Head of caudate nucleus (tissue), 42 donors: ENCODE results near the gene ZNF644.
A peak's percentile ranks its signal among the peaks of the same experiment; 100 is the strongest.

Experiments used
- DNase-seq, 42 donors: peaks; one replicate each; pipeline versions ENCODE4 v3.0.0 to v3.0.0-alpha.2; 2020 to 2021; ENCODE audit warnings: mixed read lengths in 7 of 42
- intact Hi-C: fragments of 100-400 bp; cut with DNase I; formaldehyde crosslinking; loops from one replicate; pipeline ENCODE4 v1.15.0; 2022

Gene ZNF644

DNA sequence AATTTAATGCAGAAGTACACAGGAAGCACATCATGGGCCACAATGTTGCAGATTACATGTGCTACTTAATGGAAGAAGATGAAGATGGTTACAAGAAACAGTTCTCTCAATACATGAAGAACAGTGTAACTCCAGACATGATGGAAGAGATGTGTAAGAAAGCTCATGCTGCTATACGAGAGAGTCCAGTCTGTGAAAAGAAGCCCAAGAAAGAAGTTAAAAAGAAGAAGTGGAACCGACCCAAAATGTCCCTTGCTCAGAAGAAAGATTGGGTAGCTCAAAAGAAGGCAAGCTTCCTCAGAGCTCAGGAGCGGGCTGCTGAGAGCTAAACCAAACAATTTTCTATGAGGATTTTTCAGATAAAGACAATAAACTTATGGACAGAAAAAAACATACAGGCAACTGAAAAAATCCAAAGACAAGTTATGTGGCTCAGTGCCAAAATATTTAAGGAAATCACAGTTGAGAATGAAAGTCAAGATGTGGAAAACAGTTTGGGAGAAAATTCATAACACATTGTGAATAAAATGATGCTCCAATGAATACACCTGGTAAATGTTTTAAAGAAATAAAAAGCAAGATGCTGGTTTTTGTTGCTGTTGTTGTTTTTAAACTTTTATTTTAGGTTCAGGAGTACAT lies 2.8 kb upstream of the ZNF644 start:
- intact Hi-C loops = no loop called here
- DNase-seq = no peak

DNA sequence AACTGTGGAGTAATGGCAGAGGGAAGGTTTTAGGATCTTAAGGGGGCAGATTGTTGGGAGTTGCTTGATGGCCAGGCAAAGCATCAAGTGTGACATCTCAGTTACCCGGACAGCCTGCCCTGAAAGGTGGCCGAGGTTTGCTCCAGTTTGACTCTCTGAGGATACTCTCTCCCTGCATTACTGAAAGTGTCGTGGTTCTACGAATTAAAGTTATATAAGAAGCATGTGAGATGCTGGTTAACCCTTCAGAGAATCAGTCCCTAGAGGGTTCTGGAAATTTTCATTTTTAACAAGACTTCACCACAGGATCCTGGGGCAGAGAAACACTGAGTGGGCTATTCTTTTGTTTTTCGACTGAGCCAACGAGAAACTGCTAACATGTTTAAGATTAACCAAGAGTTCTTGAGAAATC lies 689 bp upstream of the ZNF644 start:
- intact Hi-C loops = no loop called here
- DNase-seq = peak in 5 of 42 donors; percentile 9 to 45 (median 22)

DNA sequence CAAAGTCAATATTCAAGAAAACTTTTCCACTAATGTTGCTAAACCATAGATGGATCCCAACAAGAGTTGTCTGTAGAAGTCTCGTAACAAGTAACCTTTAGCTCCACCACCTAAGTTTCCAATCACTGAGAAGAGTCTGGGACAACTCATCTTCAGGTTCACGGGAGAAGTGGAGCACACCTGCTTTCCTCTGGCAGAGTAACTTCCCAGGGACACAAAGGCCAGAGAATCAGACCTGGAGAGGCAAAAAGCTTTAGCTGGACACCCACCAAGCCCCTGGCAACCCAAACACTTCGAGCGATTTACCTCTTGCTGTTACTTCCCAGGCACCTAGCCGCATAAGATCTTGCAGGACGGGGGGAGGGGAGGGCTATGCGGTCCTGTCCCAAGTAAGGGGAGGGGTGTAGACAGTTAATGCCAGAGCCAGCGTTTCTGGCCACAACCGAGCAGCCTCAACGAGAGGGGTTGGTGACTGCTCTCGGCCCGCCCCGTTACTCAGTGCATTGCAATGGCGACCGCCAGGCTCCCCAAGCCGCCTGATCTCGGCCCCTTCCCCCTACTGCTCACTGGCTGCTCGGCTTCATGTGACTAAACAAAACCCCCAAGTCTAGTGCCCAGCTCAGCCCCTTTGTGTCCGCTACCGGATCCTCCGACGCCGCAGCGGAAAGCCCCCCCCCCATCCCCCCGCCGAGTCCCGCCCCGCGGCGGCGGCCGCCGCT lies 709 bp downstream of the ZNF644 start:
- peak; percentile 23 to 77 (median 57) for DNase-seq
- intact Hi-C loops = no loop called here

DNA sequence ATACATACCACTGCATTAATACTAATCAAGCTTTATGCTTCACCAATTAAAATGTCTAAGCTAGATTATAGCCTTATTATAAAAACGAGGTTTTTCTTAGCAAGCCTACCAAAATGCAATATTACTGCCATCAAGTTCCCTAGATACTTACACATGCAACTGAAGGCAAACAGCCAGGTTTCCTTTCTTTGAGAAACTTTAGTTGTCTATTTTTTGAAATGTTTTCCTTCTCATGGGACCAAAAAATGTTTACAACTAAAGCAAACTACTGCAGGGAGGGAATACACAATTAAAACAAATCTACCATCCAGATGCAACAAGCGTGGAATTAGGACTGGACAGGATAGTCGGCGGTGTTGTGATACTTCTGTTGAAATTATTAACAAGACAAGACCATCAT lies 1.3 kb downstream of the ZNF644 start:
- intact Hi-C loops = no loop called here
- DNase-seq = no peak

GRCh38 chr1:91018006-91018405 lies 3.8 kb downstream of the ZNF644 start:
- intact Hi-C loops = loop anchor here (5.0 kb wide), 1 partner anchor 149 kb away; no protein-coding TSS in a partner anchor
- peak in 4 of 42 donors; percentile 5 to 32 (median 16) for DNase-seq

DNA sequence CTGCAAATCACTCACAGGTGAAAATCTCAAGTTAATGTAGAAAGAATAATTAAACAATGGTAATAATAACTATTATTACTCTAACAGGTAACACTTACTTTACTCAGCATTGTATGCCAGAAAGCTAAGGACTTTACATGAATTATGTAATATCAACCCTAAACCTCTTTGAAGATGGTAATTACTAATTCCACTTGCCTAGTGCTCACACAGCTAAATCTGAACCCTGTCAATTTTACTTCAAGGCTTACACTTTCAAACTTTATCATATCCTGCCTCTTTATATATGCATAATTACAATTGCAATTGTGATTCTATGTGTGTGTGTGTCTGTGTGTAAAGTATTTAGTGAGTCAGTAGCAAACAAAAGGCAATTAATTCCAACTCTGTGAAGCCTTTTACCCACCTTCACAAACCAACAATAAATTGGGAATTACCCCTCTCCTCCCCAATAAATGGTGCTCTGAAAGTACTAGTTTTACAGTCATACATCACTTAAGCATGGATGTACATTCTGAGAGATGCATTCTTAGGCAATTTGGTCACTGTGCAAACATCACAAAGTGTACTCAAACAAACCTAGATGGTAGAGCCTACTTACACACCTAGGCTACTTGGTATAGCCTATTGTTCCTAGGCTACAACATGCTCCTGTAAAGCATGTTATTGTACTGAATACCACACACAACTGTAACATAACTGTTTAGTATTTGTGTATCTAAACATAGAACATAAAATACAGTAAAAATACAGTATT lies 5.9 kb downstream of the ZNF644 start:
- intact Hi-C loops = loop anchor here (5.0 kb wide), 1 partner anchor 151 kb away; no protein-coding TSS in a partner anchor
- no peak for DNase-seq

- intact Hi-C loops = loop anchor here (5.0 kb wide), 1 partner anchor 152 kb away; no protein-coding TSS in a partner anchor
- no peak for DNase-seq
Observed at GRCh38 chr1:91015358-91015780, 6.5 kb downstream of the ZNF644 start.

DNA sequence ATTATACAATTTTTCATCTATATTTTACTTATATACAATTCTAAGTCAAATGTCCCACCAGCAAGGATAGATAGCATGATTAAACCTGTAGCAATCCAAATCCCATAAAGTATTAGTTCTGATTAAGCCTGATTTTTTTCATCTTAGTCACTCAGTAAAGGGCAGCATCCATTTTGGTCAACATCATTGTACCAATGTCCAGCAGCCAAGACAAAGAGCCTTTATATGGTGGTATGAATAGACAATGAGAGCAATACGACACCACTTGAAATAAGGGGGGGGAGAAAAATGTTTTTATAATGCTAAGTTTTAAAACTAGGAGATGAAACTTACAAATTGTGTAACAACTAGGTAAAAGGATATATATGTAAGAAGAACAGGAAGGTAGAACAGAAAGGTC lies 7.4 kb downstream of the ZNF644 start:
- intact Hi-C loops = no loop called here
- peak in 12 of 42 donors; percentile 14 to 70 (median 40) for DNase-seq

DNA sequence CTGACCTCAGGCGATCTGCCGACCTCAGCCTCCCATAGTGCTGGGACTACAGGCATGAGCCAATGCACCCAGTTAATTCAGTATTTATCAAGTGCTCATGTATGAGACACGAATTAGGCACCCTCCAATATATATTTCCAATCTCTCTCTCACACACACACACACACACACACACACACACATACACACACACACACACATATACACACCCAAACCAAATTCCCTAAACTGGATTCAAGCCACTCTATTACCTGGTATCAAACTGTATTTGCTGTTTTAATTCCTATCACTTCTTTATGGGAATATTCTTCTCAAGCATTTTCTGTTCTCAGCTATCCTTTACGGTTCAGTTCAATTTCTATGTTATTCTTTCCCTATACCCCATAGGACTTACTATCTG lies 8.5 kb downstream of the ZNF644 start:
- no peak for DNase-seq
- intact Hi-C loops = no loop called here

DNA sequence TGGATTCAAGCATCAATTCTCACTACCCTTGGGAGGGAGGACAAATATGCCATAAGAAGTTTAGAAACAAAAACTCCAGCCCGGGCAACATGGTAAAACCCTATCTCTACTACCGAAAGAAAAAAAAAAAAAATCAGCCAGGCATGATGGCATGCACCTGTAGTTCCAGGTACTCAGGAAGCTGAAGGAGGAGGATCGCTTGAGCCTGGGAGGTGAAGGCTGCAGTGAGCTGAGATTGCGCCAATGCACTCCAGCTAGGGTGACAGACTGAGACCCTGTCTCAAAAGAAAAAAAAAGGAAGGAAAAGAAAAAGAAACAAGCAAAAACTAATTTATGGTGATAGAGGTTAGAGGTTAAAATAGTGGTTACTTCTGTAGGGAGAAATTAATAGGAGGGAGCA lies 9.6 kb downstream of the ZNF644 start:
- intact Hi-C loops = no loop called here
- DNase-seq = no peak

DNA sequence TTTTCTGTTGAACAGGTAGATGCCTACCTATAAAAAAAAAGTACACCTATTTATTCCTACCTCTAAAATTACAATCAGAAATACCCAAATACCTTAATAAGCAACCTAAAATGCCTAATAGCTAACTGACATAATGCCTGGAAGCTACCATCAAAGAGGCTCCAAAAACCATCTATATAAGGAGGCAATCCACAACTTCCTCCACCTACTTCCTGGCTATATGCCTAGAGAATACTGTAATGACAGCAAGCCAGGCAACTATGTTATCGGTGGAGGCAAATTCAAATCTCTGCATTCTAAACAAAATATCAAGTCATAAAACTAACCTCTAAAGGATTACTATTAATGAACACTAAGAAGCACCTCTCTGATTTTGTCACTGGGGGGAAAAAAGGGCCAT lies 10.1 kb downstream of the ZNF644 start:
- no peak for DNase-seq
- intact Hi-C loops = no loop called here

- no peak for DNase-seq
- intact Hi-C loops = no loop called here
Observed at GRCh38 chr1:91007827-91008226, 14.0 kb downstream of the ZNF644 start.

DNA sequence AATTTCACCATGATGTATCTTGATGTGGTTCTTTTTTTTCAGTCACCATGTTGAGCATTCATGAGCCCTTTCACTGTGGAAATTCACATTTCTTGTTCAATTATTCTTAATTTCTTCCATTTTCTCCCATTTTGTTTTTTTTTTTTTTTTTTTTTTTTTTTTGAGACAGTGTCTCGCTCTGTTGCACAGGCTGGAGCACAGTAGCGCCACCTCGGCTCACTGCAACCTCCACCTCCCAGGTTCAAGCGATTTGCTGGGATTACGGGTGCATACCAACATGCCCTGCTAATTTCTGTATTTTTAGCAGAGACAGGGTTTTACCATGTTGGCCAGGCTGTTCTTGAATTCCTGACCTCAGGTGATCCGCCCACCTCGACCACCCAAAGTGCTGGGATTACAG lies 14.7 kb downstream of the ZNF644 start:
- intact Hi-C loops = no loop called here
- DNase-seq = no peak

GRCh38 chr1:91006113-91006908 lies 15.5 kb downstream of the ZNF644 start:
- intact Hi-C loops = no loop called here
- DNase-seq = no peak

DNA sequence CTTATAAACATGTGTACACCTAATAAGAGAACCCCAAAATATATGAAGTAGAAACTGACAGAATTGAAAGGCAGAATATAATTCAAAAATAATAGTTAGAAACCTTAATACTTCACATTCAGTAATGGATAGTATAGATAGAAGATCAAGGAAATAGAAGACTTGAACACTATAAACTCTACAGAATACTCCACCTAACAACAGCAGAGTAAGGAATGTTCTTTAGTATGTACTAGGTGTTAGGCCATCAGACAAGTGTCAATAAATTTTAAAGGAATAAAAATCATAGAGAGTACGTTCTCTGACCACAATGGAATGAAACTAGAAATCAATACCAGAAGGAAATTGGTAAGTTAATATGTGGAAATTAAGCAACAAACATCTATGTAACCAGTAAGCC lies 16.6 kb downstream of the ZNF644 start:
- intact Hi-C loops = no loop called here
- no peak for DNase-seq

GRCh38 chr1:91004145-91004544 lies 17.7 kb downstream of the ZNF644 start:
- intact Hi-C loops = no loop called here
- no peak for DNase-seq

DNA sequence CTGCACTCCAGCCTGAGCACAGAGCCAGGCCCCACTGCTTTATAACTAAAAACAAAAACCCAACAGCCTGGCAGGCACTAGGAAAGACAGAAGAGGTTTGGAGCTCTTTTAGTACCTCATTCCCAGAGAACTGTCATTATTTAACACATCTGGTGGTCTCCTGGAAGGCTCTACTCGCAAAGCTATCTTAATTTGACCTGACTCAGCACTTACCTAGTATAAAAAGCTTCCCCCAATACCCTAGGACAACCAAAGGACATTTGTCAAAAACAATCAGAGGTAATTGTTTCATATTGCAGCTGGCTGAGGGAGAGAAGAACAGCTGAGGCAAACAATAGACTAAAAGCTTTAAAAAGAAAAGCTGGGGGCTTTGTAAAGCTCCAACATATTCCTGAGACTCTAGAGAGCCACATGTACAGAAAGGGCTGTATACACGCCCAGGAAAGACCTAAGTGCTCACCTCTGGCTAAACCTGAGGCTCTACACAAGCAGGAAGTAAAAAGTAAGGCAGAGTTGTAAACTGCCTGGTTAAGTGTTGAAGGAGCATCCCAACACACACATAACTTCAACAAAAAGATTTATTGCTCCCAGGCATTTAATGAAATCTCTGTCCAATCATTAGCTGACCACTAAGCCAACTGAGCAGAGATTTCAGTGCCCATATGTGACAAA lies 25.0 kb downstream of the ZNF644 start:
- DNase-seq = no peak
- intact Hi-C loops = no loop called here

- DNase-seq = no peak
- intact Hi-C loops = no loop called here
Observed at GRCh38 chr1:90995311-90995894, 26.4 kb downstream of the ZNF644 start.
